GM18868 (cell line): Measurements from ENCODE around the gene UBTF.
A peak's percentile ranks its signal among the peaks of the same experiment; 100 is the strongest.
"Not testable (repeated sequence)": the region's sequence is repeated elsewhere in the genome, so short reads cannot be mapped to it uniquely, and the experiment has no call there.

Experiments used
- ATAC-seq: cut with Tn5 transposase; IDR thresholded peaks from one replicate; pipeline ENCODE4 v1.9.1; 2021; ENCODE audit warnings: mild to moderate bottlenecking, moderate library complexity; ENCODE audit not compliant: unreplicated experiment

The UBTF gene

DNA sequence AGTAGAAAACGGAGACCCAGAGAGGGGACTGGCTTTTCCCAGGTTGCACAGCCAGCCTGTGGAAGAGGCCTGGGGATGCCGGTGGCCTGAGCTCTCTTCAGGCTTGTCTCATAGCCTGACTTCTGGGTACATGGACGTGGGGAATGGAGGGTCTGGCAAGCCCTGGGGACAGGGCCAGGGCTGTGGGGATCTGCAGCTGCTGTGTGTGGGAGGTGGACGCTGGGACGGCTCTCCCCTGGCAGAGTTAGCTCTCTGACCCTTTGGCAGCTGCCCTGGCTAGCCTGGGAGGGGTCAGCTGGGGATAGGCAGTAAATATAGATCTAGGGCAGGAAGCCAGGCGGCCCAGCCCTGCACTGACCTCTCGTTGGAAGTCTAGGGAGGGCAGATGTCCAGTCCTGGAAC is 28.0 kb upstream of the UBTF start:
- no peak for ATAC-seq

DNA sequence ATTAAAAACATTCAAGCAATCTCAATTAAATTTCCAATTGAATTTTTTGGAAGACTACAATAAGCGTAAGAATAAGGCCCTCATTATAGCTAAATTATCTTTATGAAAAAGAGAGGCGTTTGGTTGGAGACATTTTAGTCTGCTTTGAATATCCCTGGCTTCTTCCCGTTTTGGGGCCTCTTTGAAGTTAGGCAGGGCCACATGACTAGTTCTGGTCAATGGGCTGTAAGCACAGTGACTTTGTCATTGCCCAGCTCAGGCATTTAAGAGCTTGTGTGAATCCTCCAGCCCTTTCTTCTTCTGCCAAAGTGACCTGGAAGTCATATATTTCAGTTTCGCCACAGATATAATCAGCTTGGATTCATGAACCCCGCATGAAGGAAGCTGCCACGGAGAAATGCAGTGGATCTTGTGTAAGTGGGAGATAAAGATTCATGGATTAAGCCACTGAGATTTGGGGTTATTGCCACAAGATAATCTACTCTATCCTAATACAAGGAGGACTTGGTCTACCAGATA is 21.7 kb upstream of the UBTF start:
- ATAC-seq = no peak

DNA sequence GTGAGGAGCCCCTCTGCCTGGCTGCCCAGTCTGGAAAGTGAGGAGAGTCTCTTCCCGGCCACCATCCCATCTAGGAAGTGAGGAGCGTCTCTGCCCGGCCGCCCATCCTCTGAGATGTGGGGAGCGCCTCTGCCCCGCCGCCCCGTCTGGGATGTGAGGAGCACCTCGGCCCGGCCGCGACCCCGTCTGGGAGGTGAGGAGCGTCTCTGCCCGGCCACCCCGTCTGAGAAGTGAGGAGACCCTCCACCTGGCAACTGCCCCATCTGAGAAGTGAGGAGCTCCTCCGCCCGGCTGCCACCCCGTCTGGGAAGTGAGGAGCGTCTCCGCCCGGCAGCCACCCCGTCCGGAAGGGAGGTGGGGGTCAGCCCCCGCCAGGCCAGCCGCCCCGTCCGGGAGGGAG is 18.4 kb upstream of the UBTF start:
- ATAC-seq = not testable (repeated sequence)

DNA sequence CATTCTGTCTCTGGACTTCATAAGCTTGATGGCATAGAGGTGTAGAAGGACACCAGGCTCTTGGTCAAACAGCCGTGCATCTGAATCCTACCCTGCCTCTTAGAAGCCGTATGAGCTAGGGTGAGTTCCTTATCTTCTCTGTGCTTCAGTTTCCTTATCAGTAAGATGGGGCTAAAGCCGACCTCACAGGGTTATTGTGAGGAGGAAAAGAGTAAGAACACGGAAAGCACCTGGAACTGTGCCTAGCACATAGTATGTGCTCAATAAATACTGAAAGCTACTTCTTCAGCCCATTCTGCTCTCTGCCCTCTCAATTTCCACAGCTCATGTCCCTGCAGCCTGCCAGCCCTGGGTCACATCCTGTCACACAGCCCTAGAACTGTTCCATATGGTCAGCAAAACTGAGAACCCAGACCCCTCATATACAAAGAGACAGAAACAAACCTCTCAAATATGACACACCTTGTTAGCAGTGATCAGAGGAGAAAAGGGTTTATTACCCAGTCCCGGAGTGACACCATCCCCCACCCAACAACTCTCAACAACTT is 17.0 kb upstream of the UBTF start:
- no peak for ATAC-seq

DNA sequence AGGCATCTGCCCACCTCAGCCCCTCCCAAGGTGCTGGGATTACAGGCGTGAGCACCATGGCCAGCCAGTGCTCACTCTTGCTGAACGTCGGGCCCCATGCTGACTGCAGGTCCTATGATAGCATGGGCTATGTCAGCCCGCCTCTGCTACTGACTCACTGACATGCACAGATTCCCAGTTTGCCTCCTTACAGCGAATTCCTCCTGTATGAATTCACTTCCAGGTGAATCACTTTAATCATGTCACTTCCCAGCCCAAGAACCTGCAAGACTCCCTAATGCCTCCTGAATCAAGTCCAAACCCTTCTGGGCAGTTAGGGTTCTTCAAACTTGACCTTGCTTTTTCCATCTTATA is 16.1 kb upstream of the UBTF start:
- ATAC-seq = no peak

DNA sequence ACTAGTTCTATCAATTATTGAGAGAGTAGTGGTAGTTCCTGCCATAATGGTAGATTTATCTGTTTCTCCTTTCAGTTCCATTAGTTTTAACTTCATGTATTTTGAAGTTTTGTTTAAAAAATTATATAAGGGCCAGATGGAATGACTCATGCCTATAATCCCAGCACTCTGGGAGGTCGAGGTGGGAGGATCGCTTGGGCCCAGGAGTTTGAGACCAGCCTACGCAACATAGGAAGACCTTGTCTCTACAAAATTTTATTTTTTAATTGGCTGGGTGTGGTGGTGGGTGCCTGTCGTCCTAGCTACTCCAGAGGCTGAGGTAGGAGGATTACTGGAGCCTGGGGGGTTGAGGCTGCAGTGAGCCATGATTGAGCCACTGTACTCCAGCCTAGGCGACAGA is 14.1 kb upstream of the UBTF start:
- no peak for ATAC-seq

DNA sequence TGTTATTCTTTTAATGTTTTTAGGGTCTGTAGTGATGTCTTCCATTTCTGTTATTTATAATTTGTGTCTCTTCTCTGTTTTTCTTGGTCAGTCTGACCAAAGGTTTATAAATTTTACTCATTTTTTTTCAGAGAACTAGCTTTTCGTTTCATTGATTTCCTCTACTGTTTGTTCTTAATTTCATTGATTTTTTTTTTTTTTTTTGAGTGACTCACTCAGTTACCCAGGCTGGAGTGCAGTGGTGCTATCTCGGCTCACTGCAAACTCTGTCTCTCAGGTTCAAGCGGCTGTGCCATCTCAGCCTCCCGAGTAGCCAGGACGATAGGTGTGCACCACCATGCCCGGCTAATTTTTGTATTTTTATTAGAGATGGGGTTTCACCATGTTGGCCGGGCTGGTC is 12.6 kb upstream of the UBTF start:
- ATAC-seq = no peak

DNA sequence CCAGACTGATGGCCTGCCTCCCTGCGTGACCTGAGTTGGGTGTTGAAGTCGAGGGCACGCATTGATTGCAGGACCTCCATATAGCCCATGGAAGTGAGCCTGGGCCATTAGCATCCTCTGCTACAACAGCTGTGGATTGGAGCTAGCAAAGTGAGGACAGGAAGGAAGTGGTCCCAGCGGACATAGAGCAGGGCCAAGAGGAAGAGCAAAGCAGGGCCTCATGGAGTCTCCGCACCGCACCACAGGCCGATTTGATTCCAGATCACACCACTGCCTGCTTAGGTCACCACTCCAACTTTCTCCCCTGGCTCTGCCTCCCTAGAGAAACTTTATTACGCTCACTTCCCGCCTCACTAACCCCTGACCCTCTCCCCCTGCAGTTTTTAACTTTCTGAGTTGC is 10.7 kb upstream of the UBTF start:
- no peak for ATAC-seq

DNA sequence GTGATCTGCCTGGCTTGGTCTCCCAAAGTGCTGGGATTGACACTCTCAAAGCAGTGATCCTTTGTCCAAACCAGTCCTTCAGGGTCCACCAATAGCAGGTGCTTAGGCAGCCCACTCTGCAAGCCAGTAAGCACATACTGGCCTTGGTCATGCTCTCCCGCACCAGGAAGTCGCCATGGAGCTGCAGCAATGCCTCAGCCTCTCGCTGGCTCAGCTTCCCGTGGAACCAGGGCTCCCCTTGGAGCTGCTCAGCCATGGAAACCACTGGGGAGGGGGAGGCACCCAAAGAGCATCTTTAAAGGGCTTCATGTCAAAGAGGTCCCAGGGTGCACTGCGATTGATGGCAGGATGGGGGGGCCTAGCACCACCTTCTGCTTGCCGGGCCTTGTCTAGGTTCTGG is 9.6 kb upstream of the UBTF start:
- no peak for ATAC-seq

DNA sequence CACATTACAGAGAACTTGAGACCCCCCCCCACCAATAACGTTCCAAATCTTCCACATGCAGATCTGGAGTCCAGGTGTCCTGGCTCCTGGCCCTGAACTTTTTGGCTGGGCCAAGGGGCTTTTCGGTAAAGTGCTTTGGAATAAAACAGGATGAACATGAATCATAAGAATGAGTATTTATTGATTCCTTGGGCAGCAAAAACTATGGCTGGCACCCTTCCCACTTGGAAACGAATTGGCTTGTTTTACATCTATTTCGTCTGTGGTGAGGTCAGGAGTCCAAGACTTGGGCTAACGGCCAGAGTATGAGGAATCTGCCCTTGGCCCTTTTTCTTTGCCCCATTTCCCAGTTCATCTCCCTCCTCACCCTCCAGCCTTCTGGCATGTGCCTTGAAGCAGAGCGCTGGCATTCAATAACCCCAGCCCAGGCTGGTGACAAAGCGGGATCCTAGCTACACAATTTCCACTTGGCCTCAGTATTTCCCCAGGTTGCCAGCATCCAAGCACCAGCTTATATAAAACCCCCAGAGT is 4.1 kb upstream of the UBTF start:
- no peak for ATAC-seq

DNA sequence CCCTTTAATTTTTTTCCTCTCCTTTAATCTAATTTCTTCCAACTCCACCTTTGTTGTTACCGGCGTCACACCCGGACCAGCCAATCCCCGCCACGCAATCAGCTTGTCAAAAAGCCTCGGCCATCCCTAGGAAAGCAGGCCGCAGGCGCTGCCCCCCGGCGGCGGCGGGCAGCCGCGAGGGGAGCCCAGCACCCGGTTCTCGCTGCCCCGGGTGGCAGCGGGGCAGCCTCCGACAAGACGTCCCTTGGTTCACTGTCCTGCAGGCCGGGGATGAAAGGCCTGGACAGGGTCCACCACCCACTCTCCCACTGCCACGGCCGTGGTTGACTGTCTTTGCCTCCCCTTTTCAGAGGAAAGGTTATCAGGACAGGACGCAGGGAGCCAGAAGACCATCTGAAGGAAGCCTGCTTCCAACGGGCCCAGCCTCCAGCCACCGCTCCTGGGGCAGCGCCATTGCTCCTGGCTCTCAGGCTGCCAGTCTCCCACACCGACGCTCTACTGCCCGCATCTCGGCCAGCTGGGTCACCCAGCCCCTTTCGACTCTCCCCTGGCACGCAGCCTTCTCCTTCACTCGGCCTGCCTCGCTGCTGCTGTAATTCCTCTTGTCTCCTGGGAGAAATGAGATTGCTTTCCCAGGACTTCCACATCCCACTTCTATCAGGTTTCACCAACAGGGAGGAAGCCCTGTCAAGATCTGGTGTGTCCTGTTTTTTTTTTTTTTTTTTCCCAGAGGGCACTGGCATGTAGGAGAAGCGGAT is 2.8 kb upstream of the UBTF start:
- no peak for ATAC-seq

DNA sequence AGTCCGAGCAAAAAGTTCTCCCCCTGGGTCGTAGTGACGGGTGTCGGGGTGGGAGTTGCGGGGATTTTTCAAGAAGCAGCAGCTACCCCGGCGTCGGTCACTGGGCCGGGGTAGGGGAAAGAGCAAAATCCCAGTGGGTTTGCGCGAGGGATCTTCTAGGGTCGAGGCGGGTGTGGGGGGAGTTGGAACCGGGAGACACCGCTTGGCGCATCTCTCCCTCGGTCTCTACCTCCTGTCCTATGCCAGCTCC is 2.3 kb upstream of the UBTF start:
- no peak for ATAC-seq

DNA sequence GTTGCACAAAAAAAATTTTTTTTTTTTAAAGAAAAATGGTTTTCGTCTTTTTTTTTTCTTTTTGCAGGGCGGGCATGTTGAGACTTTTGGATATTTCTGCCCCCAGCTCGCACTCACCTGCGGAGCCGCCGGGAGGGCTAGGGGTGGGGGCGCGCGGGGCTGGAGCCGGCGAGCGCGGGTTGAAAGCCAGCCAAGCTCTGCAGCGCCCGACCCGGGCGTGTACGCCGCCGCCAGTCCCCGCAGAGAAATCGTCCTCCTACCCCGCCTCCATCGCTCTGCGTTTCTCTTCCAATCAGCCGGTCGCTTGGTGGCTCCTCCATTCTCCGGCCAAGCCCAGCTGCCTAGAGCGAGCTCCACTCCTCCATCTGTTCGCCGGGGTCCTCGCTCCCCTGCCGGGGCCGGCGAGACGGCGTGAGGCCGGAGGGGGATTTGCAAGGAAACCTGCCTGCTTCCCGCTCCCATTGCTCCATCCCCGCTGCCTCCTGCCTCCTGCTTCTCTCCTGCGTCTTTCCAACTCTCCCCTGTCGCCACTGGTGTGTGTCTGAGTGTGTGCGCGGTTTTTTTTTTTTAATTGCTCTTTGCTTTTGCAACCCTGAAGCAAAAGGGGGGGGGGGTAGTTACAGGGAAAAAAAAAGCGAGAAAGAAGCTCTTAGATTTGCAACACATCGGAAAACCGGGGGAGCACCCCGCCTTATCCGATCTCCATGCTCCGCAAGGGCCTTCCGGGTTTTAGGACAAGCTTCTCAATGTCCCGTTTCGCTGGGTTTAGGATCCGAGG is 1.8 kb upstream of the UBTF start:
- ATAC-seq = no peak

DNA sequence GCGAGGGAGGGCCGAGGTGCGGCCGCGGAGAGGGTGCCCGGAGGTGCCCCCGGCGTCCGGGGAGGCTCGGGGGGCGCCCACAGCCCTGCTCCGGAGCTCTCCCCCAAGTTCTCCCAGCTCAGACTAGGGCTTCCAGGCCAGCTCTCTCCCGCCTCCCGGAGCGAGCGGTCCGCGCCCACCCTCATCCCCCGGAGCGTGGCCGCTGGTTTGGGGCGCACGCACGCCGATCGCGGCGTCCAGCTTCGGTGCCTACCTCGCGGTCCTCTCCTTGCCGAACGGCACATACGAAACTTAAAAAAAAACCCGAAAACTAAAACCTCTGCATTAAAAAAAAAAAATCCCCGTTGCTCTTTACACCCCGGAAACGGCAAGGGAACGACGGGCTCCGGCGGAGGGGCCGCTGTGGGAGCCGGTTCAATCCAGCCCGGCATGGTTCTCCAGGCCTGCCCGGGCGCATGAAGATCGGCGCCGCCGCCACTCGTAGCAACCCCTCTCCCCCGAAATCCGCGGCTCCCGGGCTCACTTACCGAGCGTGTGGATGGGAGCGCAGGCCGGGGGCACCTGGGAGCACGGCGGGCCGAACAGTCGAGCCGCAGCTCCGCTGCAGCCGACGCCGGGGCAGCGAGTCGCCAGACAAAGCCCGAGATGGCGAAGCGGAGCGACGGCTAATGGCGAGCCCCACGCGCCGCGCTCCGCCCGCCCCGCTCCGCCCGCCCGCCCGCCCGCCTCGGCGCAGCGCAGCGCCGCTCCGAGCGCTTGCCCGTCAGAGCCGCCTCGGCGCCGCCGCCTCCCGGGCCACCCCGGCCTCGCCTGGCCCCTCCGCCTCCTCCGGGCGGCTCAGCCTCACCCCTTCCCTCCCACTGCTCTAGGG is 973 bp upstream of the UBTF start:
- ATAC-seq = no peak

DNA sequence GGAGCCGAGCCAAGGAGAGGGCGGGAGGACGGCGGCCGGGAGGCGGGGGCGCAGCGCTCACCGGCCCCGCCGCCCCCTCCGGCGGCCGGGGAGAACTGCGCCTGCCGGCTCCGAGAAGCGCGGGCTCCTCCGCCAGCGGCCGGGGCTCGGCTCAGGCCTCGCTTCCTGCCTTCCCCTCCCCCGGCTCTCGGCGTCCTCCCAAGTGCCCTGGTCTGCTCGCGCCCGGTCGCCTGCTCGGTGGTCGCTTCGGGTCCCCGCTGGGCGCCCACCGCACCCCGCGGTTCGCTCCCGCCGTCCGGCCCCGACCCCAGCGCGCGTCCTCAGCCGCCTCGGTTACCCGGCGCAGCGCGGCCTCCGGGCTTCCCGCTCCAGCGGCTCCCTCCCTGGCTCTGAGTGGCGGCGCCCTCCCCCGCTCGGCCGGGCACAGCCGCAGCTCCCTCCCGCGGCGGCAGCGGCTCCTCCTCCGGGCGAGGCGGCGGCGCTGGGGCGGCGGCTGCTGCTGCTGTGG is 313 bp downstream of the UBTF start:
- ATAC-seq = peak; percentile 38

DNA sequence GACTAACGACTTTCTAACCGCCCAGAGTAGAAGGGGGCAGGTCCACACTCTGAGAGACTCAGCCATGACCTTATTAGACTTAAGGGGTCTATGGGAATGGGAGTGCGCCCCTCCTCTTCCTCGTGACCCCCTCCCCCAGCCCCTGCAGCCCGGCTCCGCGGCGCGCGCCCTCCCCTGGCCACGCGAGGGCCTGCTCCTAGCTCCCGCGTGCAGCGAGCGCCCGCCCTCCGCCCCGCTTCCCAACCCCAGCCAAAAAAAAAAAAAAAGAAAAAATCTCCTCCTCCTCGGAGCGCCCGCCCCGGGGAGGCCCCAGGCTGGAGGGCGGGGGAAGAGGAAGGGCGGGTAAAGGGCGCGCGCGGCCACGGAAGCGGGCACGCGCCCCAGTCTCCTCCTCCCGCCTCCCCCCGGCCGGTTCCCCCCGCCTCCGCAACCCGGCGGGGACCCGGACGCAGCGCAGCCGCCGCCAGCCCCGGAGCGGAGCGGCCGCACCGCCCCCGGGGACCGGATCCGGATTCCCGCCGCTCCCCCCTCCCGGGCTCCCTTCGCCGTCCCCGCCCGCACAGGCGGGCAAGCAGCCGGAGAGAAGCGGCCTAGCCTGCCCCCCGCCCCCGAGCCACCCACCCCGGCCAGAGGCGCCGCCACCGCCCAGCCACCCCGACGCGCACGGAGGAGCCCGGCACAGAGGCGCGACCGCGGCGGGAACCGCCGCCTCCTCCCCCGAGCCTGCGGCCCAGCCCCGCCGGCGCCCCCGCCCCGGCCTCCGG is 949 bp downstream of the UBTF start:
- ATAC-seq = peak; percentile 29

DNA sequence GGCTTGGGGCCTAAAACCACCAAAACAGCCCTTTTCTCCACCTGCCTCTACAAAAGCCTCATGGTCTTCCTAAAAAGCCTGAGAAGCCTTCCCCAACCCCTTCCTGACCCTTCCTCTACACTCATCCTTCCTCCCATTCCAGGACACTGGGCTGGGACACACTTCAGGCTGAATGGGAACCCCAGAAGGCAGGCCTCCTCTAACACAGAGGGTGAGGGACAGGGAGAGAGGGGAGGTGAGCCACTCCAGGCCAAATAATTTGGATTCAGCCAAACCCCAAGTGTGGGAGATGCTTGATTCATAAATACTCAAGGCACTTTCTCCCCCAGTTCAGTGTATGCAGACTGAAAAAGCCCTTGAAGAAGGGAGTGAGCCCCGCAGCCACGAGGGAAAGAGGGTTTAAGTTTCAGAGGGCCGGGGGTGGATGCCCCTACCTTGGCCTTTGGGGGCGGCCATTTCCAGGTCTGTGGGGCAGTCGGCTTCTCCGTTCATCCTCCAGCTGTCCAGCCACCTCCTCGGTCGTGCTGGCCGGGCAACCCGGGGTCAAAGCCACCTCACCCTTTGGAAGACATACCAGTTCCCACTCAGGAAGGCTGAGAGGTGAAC is 1.6 kb downstream of the UBTF start:
- ATAC-seq = no peak

DNA sequence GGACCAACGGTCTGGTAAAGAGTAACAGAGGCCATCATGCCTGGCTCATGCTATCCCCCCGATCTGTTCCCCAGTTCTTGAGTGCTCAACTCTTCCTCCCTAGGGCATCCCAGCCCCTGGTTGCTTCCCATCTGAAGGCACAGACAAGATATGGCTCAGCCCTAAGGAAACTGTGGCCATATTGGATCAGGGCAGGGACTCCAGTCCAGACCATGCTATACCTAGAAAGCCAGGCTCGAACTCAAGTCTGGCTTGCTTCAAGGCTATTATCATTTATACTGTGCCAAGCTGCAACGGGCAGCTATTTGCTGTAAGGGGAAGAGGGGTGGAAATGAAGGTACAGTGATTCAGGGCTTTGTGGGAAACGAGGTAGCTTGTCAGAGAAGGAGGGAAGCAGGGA is 2.8 kb downstream of the UBTF start:
- no peak for ATAC-seq

DNA sequence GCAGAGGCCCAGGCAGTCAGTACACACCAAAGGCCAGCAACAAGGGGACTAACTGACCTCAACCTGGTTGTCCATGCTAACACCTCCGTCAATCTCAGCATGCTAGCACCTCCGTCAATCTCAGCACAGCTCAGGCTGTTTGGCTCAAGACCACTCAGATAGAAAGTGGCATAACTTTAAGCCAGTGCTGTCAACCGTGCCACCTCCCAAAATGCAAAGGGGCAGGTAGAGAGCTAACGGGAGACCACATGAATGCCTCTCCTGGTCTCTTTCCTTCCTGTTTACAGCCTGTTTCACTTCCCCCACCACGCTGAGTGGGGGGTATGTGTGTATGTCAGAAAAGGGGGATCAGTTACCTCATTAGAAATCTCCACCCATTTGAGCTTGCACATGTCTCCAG is 3.3 kb downstream of the UBTF start:
- no peak for ATAC-seq

DNA sequence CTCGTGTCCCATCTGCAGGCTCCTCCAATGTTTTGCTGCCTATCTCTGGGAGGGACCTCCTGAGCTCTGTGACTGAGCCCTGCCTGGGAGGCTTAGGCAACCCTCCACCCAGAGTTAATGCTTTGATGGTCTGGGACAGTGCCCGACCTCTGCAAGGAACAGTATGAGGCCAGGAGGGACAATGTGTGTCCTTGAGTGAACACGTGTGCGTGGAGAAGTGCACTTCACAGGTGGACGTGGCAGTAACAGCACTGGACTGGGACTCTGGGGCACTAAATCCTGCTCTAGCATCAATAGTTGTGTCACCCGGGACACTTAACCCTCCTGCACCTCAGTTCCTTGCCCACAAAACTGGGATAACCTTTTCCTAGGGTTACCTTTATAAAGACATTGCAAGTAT is 4.6 kb downstream of the UBTF start:
- no peak for ATAC-seq
